PFSK-1 (cell line): ENCODE results near the gene PTGR3.

ENCODE experiments used
- FOXP2 ChIP-seq: optimal IDR thresholded peaks from 2 replicates; pipeline ENCODE3; 2011; ENCODE audit warnings: borderline replicate concordance, control low read depth, inconsistent platforms; ENCODE audit not compliant: insufficient read depth; ENCODE audit errors: extremely low read length, extremely low read depth
- POLR2AphosphoS5 ChIP-seq: IDR thresholded peaks from 2 replicates; pipeline ENCODE4 v1.6.1; 2012; ENCODE audit warnings: low read depth, mild to moderate bottlenecking, control low read depth, low read length, moderate library complexity
- SIN3A ChIP-seq: IDR thresholded peaks from 2 replicates; pipeline ENCODE4 v1.6.1; 2012; ENCODE audit warnings: mild to moderate bottlenecking, low read length, moderate library complexity, borderline replicate concordance; ENCODE audit not compliant: insufficient read depth
- TAF1 ChIP-seq: IDR thresholded peaks from 2 replicates; pipeline ENCODE4 v1.6.1; 2012; ENCODE audit warnings: low read length, control low read depth, borderline replicate concordance; ENCODE audit not compliant: insufficient read depth
- TF ChIP-seq, protein P1 (sequence below), 2 experiments: IDR thresholded peaks; 2 replicates each; pipeline versions ENCODE4 v1.6.1 to v1.8.0; 2011 to 2012; ENCODE audit warnings: low read depth in 2 of 2, low read length in 2 of 2, control low read depth in 1 of 2, inconsistent platforms in 1 of 2, mild to moderate bottlenecking in 1 of 2, moderate library complexity in 1 of 2; ENCODE audit not compliant: insufficient read depth in 1 of 2

PTGR3 gene

DNA sequence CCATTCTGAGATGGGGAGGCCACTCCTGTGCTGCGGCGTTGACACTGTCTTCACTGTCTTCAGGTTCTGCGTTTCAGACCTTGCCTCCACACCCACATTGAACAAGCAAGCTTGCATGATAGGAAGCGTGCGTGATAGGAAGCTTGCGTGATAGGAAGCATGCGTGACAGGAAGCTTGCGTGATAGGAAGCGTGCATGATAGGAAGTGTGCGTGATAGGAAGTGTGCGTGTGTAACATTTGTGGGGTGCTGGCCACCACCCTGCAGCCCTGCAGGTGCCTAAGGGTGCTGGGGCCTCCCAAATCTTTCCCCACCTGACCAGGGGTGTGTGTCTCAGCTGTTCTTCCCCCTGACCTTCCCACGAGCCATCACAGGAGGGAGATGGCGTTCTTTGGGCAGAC lies 27.0 kb upstream of the PTGR3 start:
- TF ChIP-seq TAF1 = no peak
- TF ChIP-seq FOXP2 = no peak
- no peak for TF ChIP-seq POLR2AphosphoS5
- no peak for TF ChIP-seq SIN3A
- TF ChIP-seq, protein P1, sequence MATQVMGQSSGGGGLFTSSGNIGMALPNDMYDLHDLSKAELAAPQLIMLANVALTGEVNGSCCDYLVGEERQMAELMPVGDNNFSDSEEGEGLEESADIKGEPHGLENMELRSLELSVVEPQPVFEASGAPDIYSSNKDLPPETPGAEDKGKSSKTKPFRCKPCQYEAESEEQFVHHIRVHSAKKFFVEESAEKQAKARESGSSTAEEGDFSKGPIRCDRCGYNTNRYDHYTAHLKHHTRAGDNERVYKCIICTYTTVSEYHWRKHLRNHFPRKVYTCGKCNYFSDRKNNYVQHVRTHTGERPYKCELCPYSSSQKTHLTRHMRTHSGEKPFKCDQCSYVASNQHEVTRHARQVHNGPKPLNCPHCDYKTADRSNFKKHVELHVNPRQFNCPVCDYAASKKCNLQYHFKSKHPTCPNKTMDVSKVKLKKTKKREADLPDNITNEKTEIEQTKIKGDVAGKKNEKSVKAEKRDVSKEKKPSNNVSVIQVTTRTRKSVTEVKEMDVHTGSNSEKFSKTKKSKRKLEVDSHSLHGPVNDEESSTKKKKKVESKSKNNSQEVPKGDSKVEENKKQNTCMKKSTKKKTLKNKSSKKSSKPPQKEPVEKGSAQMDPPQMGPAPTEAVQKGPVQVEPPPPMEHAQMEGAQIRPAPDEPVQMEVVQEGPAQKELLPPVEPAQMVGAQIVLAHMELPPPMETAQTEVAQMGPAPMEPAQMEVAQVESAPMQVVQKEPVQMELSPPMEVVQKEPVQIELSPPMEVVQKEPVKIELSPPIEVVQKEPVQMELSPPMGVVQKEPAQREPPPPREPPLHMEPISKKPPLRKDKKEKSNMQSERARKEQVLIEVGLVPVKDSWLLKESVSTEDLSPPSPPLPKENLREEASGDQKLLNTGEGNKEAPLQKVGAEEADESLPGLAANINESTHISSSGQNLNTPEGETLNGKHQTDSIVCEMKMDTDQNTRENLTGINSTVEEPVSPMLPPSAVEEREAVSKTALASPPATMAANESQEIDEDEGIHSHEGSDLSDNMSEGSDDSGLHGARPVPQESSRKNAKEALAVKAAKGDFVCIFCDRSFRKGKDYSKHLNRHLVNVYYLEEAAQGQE (IDR thresholded peaks at IDR 0.05; ENCODE audit: insufficient read depth in 1 of 2, low read depth in 2 of 2, low read length in 2 of 2) = no peak

DNA sequence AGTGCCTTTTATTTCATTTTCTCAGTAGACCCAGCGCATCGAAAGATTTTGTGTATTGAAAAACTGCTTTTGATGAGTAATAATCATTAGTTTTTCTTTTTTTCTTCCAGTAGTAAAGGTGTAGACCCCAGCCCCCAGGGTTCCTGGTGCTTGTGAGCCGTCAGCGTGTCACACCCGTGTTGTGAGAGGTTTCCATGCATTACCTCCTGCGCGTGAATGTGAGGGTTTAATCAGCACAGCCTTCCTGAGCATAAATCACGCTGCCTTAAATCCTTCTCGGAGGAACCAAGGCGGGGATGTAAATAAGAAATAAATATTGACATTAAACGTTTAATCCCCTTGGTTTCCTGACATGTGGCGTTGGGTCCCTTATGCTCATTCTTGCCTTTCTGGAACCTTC lies 26.0 kb upstream of the PTGR3 start:
- TF ChIP-seq FOXP2 = no peak
- no peak for TF ChIP-seq SIN3A
- no peak for TF ChIP-seq TAF1
- TF ChIP-seq, protein P1 (IDR thresholded peaks at IDR 0.05; ENCODE audit: insufficient read depth in 1 of 2, low read depth in 2 of 2, low read length in 2 of 2) = no peak
- no peak for TF ChIP-seq POLR2AphosphoS5

DNA sequence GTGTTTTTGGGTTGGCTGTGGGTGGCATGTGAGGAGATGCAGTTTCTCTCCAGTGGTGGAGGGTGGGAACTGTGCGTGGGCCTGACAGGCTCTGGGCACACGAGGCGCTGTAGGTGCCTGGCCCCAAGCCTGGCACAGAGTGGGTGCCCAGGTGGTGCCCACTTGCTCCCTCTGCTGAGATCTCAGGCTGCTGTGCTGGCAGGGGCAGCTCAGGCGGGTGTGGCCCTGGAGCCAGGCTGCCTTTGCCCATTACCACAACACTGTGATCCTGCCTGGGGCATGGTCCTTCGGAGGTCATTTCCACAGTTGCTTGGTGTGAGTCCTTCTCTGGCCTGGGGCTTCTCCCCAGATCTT lies 22.1 kb upstream of the PTGR3 start:
- TF ChIP-seq, protein P1 (IDR thresholded peaks at IDR 0.05; ENCODE audit: insufficient read depth in 1 of 2, low read depth in 2 of 2, low read length in 2 of 2) = no peak
- TF ChIP-seq POLR2AphosphoS5 = no peak
- no peak for TF ChIP-seq TAF1
- TF ChIP-seq SIN3A = no peak
- TF ChIP-seq FOXP2 = no peak

DNA sequence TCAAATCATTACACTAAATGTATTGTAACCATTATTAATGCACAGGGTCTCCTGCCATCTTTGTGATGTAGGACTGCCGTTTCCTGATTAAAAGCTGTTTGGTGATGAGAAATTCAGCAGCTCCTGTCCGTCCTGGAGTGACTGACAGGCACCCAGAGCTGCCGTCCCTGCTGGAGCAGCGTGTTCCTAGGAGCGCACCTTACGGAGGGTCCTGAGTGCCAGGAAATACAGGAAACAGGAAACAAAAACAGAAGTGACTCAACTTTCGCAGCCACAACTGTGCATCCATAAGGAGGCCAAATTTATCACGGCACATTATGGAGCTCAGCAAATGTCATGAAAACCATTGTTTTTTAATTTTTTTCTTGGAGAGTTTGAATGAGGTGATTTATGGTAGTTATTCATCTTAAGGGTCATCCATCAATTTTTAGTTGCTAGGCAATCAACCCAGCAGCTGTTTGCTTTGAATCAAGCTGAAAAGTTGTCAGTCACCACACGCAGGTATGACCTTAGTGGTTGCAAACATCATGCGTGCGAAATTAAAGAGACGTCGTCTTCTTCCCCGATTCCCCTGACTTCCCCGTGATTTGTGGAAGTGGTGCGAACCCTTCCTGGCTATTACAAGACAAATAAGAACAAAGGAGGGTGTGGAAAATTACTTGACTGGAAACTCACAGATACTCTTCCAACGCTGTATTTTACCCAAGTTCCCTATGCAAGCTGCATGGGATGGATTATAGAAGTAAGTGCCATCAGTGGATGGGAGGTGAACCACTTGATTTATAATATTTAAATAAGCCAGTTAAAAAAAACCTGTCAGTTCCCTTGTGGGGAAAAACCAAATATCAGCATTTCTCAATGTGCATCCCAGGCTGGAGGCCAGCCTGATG lies 21.5 kb upstream of the PTGR3 start:
- TF ChIP-seq TAF1 = no peak
- TF ChIP-seq, protein P1 (IDR thresholded peaks at IDR 0.05; ENCODE audit: insufficient read depth in 1 of 2, low read depth in 2 of 2, low read length in 2 of 2) = no peak
- no peak for TF ChIP-seq SIN3A
- TF ChIP-seq POLR2AphosphoS5 = no peak
- TF ChIP-seq FOXP2 = no peak
